ENCODE results near the gene PEAK3.

The PEAK3 gene

GRCh38 chr19:2246801-2247361, 35.1 kb downstream of the PEAK3 start:
- no peak for DNase-seq (ENCODE audit: low read depth, low spot score)
- ChIA-PET POLR2A (interaction anchor here (0.5 kb wide), 1 partner anchor 16 kb away, joined by 4 read pairs; no protein-coding TSS in a partner anchor), CTCF (interaction anchor here (1.5 to 2.5 kb wide), 2 partner anchors 7 to 15 kb away, joined by 5 to 7 read pairs; no protein-coding TSS in a partner anchor)

GRCh38 chr19:2246014-2246620, 35.9 kb downstream of the PEAK3 start:
- TF ChIP-seq CTCF (IDR thresholded peaks at IDR 0.05; ENCODE audit: insufficient read depth, low read length, missing control alignments), result no peak
- ChIA-PET CTCF (interaction anchor here (1.5 to 2.5 kb wide), 2 partner anchors 8 to 16 kb away, joined by 5 to 7 read pairs; no protein-coding TSS in a partner anchor), POLR2A (interaction anchor here (0.5 kb wide), 1 partner anchor 17 kb away, joined by 4 read pairs; no protein-coding TSS in a partner anchor)
- DNase-seq (ENCODE audit: low read depth, low spot score), result no peak
- no peak overlapping the region for H3K4me3 ChIP-seq (ENCODE audit: low read depth, low read length)

More at GRCh38 chr19:2246801-2247361, 35.1 kb downstream of the PEAK3 start:
- no peak overlapping the region for H3K4me3 ChIP-seq (ENCODE audit: low read depth, low read length)
- TF ChIP-seq CTCF (IDR thresholded peaks at IDR 0.05; ENCODE audit: insufficient read depth, low read length, missing control alignments), result no peak

- ChIA-PET POLR2A (no interaction called here), CTCF (interaction anchor here (0.6 to 2.5 kb wide), 3 partner anchors 9 to 16 kb away, joined by 3 to 7 read pairs (median 5); partner anchors contain the start of gene PLEKHJ1)
- TF ChIP-seq CTCF (IDR thresholded peaks at IDR 0.05; ENCODE audit: insufficient read depth, low read length, missing control alignments), result no peak
- DNase-seq (ENCODE audit: low read depth, low spot score), result no peak
- H3K4me3 ChIP-seq (ENCODE audit: low read depth, low read length), result no peak overlapping the region
These were observed 36.7 kb downstream of the PEAK3 start for GRCh38 chr19:2245273-2245672.

- H3K4me3 ChIP-seq (ENCODE audit: low read depth, low read length), result no peak overlapping the region
- TF ChIP-seq CTCF (IDR thresholded peaks at IDR 0.05; ENCODE audit: insufficient read depth, low read length, missing control alignments), result no peak
- CTCF ChIA-PET, result interaction anchor here (0.6 to 2.5 kb wide), 2 partner anchors 9 to 10 kb away, joined by 3 to 7 read pairs; partner anchors contain the start of gene PLEKHJ1
- no peak for DNase-seq (ENCODE audit: low read depth, low spot score)
- POLR2A ChIA-PET, result no interaction called here
These were observed 37.5 kb downstream of the PEAK3 start for GRCh38 chr19:2244486-2244885.

DNA sequence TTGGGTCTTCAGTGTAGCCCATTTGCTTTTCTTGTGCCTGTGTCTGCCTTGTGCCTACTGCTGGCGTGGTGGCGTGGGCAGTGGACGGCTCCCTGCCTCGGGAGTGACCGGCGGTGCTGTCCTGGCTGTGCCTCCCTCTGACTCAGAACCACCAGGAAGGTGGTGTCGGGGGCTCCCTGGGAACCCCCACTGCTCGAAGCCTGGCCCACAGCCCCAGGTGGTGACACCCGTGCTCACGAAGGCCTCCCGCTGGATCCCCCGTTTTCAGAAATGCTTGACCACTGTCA, 37.9 kb downstream of the PEAK3 start:
- no peak overlapping the region for H3K4me3 ChIP-seq (ENCODE audit: low read depth, low read length)
- ChIA-PET CTCF (interaction anchor here (2.5 kb wide), 1 partner anchor 10 kb away, joined by 7 read pairs; no protein-coding TSS in a partner anchor), POLR2A (no interaction called here)
- no peak for DNase-seq (ENCODE audit: low read depth, low spot score)
- no peak for TF ChIP-seq CTCF (IDR thresholded peaks at IDR 0.05; ENCODE audit: insufficient read depth, low read length, missing control alignments)

DNA sequence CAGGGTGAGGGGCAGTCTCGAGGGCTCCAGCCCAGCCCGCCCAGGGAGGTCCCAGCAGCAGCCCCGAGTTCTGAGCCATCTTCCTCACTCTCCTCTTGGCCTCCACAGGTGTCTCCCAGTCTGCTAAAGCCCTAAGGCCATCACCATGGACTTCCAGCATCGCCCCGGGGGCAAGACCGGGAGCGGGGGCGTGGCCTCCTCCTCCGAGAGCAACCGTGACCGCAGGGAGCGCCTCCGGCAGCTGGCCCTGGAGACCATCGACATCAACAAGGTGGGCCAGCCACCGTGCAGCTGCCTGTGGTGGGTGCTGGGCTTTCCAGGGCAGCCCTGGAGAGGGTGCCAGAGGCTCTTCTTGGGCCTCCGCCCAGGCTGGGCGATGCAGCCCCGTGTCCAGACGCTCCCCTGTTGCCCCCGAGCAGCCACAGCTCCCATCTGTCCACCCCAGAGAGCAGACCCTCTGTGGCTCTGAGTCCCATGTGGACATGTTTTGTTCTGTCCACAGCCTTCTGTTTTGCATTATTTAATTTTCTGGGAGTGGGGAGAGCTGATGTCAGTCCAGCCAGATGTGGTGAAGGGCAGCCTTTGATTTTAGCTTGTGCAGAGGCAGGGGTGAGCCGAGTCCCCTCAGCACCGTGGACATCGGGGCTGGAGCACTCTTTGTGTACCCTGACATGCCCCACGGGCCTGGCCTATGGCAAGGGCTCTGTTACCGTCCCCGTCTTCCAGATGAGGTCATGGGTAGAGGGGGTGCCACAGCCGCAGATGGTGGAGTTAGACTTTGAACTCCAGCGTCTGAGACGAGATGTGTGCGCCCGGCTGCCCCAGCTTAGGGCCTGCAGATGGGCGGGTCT, 38.5 kb downstream of the PEAK3 start:
- no peak overlapping the region for H3K4me3 ChIP-seq (ENCODE audit: low read depth, low read length)
- DNase-seq (ENCODE audit: low read depth, low spot score), result no peak
- ChIA-PET CTCF (no interaction called here), POLR2A (no interaction called here)
- TF ChIP-seq CTCF (IDR thresholded peaks at IDR 0.05; ENCODE audit: insufficient read depth, low read length, missing control alignments), result no peak
